ENCODE data around the gene KARS1. TPM values are rescaled to one million over a fixed set of nuclear protein-coding genes. Genes with fewer than 3 reads are reported as not detected.

Gene KARS1
- total RNA-seq, 1 experiment from 2014 or later = 119 TPM

DNA sequence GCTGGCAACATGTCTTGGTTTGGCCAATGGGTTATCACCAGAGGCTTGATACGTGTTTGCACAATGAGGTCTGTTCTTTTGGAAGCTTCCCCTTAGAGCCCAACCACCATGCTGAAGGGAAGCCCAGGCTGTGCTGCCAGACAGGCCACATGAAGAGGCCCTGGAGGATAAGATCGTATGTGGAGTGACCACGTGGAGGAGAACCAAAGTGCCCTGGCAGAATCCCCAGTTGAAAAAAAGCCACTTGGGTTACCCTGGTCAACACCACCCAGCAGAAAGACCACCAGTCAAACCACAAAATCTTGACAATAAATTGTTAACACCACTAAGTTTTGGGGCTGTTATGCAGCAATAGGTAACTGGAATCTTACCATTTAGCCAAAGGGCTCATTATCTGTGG lies 17.4 kb downstream of the KARS1 start:
- H3K9me3 ChIP-seq (ENCODE audit: control insufficient read depth, insufficient read depth, low read depth, low read length) = no peaks in the 10 kb centered on the region
- in situ Hi-C loops (cut with HindIII; ENCODE audit: low pct_unique_long_range_greater_than_20kb, low sequenced_read_pairs) = no loop called here
- DNase-seq (ENCODE audit: low read depth, low spot score) (no peak), ATAC-seq (no peak)
- intact Hi-C loops (cut with micrococcal nuclease; ENCODE audit: unreplicated experiment) = no loop called here
- ChIA-PET CTCF (interaction anchor here (0.6 kb wide), 1 partner anchor 112 kb away, joined by 5 read pairs; no protein-coding TSS in a partner anchor), POLR2A (no interaction called here)
- TF ChIP-seq POLR2AphosphoS5 (IDR thresholded peaks at IDR 0.05; ENCODE audit: low read depth, low read length) (no peak), TCF7L2 (IDR thresholded peaks at IDR 0.05; ENCODE audit: low read depth, low read length) (no peak), SIN3A (IDR thresholded peaks at IDR 0.05; ENCODE audit: borderline replicate concordance, insufficient read depth, low read depth, low read length) (no peak)
- TF ChIP-seq, protein P1, sequence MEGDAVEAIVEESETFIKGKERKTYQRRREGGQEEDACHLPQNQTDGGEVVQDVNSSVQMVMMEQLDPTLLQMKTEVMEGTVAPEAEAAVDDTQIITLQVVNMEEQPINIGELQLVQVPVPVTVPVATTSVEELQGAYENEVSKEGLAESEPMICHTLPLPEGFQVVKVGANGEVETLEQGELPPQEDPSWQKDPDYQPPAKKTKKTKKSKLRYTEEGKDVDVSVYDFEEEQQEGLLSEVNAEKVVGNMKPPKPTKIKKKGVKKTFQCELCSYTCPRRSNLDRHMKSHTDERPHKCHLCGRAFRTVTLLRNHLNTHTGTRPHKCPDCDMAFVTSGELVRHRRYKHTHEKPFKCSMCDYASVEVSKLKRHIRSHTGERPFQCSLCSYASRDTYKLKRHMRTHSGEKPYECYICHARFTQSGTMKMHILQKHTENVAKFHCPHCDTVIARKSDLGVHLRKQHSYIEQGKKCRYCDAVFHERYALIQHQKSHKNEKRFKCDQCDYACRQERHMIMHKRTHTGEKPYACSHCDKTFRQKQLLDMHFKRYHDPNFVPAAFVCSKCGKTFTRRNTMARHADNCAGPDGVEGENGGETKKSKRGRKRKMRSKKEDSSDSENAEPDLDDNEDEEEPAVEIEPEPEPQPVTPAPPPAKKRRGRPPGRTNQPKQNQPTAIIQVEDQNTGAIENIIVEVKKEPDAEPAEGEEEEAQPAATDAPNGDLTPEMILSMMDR (IDR thresholded peaks at IDR 0.05) = no peak
- TF ChIP-seq, protein P2, sequence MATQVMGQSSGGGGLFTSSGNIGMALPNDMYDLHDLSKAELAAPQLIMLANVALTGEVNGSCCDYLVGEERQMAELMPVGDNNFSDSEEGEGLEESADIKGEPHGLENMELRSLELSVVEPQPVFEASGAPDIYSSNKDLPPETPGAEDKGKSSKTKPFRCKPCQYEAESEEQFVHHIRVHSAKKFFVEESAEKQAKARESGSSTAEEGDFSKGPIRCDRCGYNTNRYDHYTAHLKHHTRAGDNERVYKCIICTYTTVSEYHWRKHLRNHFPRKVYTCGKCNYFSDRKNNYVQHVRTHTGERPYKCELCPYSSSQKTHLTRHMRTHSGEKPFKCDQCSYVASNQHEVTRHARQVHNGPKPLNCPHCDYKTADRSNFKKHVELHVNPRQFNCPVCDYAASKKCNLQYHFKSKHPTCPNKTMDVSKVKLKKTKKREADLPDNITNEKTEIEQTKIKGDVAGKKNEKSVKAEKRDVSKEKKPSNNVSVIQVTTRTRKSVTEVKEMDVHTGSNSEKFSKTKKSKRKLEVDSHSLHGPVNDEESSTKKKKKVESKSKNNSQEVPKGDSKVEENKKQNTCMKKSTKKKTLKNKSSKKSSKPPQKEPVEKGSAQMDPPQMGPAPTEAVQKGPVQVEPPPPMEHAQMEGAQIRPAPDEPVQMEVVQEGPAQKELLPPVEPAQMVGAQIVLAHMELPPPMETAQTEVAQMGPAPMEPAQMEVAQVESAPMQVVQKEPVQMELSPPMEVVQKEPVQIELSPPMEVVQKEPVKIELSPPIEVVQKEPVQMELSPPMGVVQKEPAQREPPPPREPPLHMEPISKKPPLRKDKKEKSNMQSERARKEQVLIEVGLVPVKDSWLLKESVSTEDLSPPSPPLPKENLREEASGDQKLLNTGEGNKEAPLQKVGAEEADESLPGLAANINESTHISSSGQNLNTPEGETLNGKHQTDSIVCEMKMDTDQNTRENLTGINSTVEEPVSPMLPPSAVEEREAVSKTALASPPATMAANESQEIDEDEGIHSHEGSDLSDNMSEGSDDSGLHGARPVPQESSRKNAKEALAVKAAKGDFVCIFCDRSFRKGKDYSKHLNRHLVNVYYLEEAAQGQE (IDR thresholded peaks at IDR 0.05; ENCODE audit: insufficient read depth in 1 of 2, low read depth in 2 of 2, low read length in 1 of 2) = no peak
- H3K4me1 ChIP-seq (ENCODE audit: control insufficient read depth, insufficient read depth, low read length) = no peaks in the 10 kb centered on the region
- H3K27ac ChIP-seq (ENCODE audit: low read length) = no peak overlapping the region
- H3K27me3 ChIP-seq (ENCODE audit: control insufficient read depth, insufficient read depth, low read length) = no peaks in the 10 kb centered on the region
- BruUV-seq (replicated peaks) = no TSS peak
- peaks cover 17% of the 10 kb centered on the region for H3K36me3 ChIP-seq (ENCODE audit: control insufficient read depth, insufficient read depth, low read length)
- H3K4me3 ChIP-seq (ENCODE audit: low read depth in 2 of 2, low read length in 2 of 2) = no peak overlapping the region

DNA sequence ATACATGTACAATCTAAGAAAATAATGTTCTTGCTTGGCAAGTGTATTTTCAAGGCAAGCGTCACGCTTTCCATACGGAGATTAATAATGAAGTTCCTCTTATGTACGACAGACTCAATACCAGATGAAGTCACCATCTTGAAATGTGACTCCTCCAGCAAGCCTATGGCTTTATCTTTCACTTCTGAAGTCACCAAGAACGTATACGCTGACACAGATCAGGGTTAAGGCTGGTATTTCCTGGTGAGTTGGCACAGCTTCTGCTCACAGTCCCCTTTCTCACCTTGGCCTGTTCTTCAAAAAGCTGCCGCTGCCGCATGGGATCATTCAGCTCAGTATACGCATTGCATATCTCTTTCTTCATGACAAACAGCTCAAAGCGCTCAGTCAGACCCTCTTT lies 18.3 kb downstream of the KARS1 start:
- Histone ChIP-seq H3K9me3 (ENCODE audit: control insufficient read depth, insufficient read depth, low read depth, low read length) (no peaks in the 10 kb centered on the region), H3K4me3 (ENCODE audit: low read depth in 2 of 2, low read length in 2 of 2) (no peak overlapping the region), H3K4me1 (ENCODE audit: control insufficient read depth, insufficient read depth, low read length) (no peaks in the 10 kb centered on the region), H3K27me3 (ENCODE audit: control insufficient read depth, insufficient read depth, low read length) (no peaks in the 10 kb centered on the region), H3K36me3 (ENCODE audit: control insufficient read depth, insufficient read depth, low read length) (peaks cover 9% of the 10 kb centered on the region), H3K27ac (ENCODE audit: low read length) (no peak overlapping the region)
- no peak for DNase-seq (ENCODE audit: low read depth, low spot score)
- POLR2A ChIA-PET = no interaction called here
- ATAC-seq = no peak
- TF ChIP-seq, protein P2 (IDR thresholded peaks at IDR 0.05; ENCODE audit: insufficient read depth in 1 of 2, low read depth in 2 of 2, low read length in 1 of 2) = no peak
- TF ChIP-seq SIN3A (IDR thresholded peaks at IDR 0.05; ENCODE audit: borderline replicate concordance, insufficient read depth, low read depth, low read length) = no peak
- TF ChIP-seq, protein P1 (IDR thresholded peaks at IDR 0.05) = no peak
- no peak for TF ChIP-seq TCF7L2 (IDR thresholded peaks at IDR 0.05; ENCODE audit: low read depth, low read length)
- no peak for TF ChIP-seq POLR2AphosphoS5 (IDR thresholded peaks at IDR 0.05; ENCODE audit: low read depth, low read length)
- BruUV-seq (replicated peaks) = no TSS peak
- in situ Hi-C loops (cut with HindIII; ENCODE audit: low pct_unique_long_range_greater_than_20kb, low sequenced_read_pairs) = no loop called here
- CTCF ChIA-PET = interaction anchor here (0.6 kb wide), 1 partner anchor 111 kb away, joined by 5 read pairs; no protein-coding TSS in a partner anchor
- intact Hi-C loops (cut with micrococcal nuclease; ENCODE audit: unreplicated experiment) = no loop called here
